ENCODE results near the gene PTPN2.

DNA sequence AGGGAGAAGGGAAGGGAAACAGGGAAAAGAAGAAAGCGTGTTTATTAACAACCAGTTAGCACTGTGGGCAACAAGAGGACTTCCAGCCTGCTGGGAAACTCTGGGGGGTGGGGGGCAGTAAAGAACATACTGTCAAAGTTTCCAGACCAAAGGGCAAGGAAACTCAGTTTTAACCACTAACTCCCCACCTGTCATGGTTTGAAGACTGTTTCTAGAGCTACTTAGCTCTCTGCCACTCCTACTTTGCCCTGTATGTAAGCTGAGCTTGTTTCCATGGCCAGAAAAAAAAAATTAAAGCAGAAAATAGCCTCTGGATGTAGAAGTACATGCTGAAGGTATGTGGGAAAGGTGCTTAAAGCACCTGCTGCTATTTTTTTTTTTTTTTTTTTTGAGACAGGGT, 11.0 kb upstream of the PTPN2 start:
- no peak for TF ChIP-seq EZH2 (IDR thresholded peaks at IDR 0.05; ENCODE audit: low read depth, unreplicated experiment)
- TF ChIP-seq, protein P1, sequence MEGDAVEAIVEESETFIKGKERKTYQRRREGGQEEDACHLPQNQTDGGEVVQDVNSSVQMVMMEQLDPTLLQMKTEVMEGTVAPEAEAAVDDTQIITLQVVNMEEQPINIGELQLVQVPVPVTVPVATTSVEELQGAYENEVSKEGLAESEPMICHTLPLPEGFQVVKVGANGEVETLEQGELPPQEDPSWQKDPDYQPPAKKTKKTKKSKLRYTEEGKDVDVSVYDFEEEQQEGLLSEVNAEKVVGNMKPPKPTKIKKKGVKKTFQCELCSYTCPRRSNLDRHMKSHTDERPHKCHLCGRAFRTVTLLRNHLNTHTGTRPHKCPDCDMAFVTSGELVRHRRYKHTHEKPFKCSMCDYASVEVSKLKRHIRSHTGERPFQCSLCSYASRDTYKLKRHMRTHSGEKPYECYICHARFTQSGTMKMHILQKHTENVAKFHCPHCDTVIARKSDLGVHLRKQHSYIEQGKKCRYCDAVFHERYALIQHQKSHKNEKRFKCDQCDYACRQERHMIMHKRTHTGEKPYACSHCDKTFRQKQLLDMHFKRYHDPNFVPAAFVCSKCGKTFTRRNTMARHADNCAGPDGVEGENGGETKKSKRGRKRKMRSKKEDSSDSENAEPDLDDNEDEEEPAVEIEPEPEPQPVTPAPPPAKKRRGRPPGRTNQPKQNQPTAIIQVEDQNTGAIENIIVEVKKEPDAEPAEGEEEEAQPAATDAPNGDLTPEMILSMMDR (conservative IDR thresholded peaks at IDR 0.05; ENCODE audit: low read depth in 2 of 2) = no peak

Data from GM23338 (cell line).